OCI-LY3 (cell line): ENCODE measurements around the gene PLBD2.

Experiments
- H2AFZ ChIP-seq: fragments of 200-600, 300-600 bp; shearing (Covaris generic); 2 replicates; pipeline ENCODE4 v1.6.0; 2014; ENCODE audit warnings: antibody characterized with exemption, low read depth, low read length
- H3K27ac ChIP-seq: fragments of 200-600, 300-600 bp; sonication (generic); 2 replicates; pipeline ENCODE4 v1.5.1; 2014; ENCODE audit warnings: mild to moderate bottlenecking, low read length, moderate library complexity, mixed read lengths
- H3K27me3 ChIP-seq: fragments of 200-600, 300-600 bp; sonication (generic); 2 replicates; pipeline ENCODE4 v1.6.1; 2014; ENCODE audit warnings: low read depth, low read length, mixed read lengths
- H3K36me3 ChIP-seq: fragments of 200-600, 300-600 bp; sonication (generic); replicated peaks from 2 replicates; pipeline ENCODE3; 2014; ENCODE audit warnings: low read depth, low read length, mixed read lengths
- H3K4me1 ChIP-seq: fragments of 300-600, 200-600 bp; sonication (generic); 2 replicates; pipeline ENCODE4 v1.6.1; 2014; ENCODE audit warnings: low read length, mixed read lengths
- H3K4me2 ChIP-seq: fragments of 200-600, 300-600 bp; sonication (generic); 2 replicates; pipeline ENCODE4 v1.6.1; 2014; ENCODE audit warnings: low read length, mixed read lengths
- H3K4me3 ChIP-seq: fragments of 300-600, 200-600 bp; sonication (generic); 2 replicates; pipeline ENCODE4 v1.5.1; 2014; ENCODE audit warnings: antibody characterized with exemption, mild to moderate bottlenecking, low read length, moderate library complexity
- H3K79me2 ChIP-seq: fragments of 300-600, 200-600 bp; shearing (Covaris generic); 2 replicates; pipeline ENCODE4 v1.6.1; 2014; ENCODE audit warnings: mild to moderate bottlenecking, low read length, mixed read lengths
- H3K9ac ChIP-seq: fragments of 300-600, 200-600 bp; shearing (Covaris generic); 2 replicates; pipeline ENCODE4 v1.6.0; 2014; ENCODE audit warnings: mild to moderate bottlenecking, low read length, moderate library complexity
- H3K9me3 ChIP-seq: fragments of 200-600, 300-600 bp; shearing (Covaris generic); 2 replicates; pipeline ENCODE4 v1.6.1; 2014; ENCODE audit warnings: low read length, mixed read lengths; ENCODE audit not compliant: insufficient read depth
- H4K20me1 ChIP-seq: fragments of 200-600, 300-600 bp; sonication (generic); 2 replicates; pipeline ENCODE4 v1.6.1; 2016; ENCODE audit warnings: low read length, mixed read lengths; ENCODE audit not compliant: insufficient read depth
- CTCF ChIP-seq: fragments of 200-600, 300-600 bp; sonication (generic); IDR thresholded peaks from 2 replicates; pipeline ENCODE4 v1.5.1; 2014; ENCODE audit warnings: antibody characterized with exemption, low read length, low read depth
- EZH2phosphoT487 ChIP-seq: fragments of 200-600 bp; shearing (Covaris generic); IDR thresholded peaks from 2 replicates; pipeline ENCODE4 v1.6.1; 2018; ENCODE audit warnings: antibody characterized with exemption, mixed run types, low read depth

PLBD2 gene

GRCh38 chr12:113334786-113335539 is 23.4 kb upstream of the PLBD2 start, which contains the start of gene SLC8B1:
SLC8B1 (minus strand) TSS chr12:113335109; CDS start chr12:113332878, 2,231 bp downstream.
- Histone ChIP-seq H3K36me3 (no peaks in the 10 kb centered on the region), H3K27me3 (peaks cover 6% of the 10 kb centered on the region), H3K27ac (no peak within 1 kb of the TSS), H3K9ac (peak within 1 kb of the TSS; percentile 54), H3K79me2 (no peaks in the 10 kb centered on the region), H3K4me1 (peaks cover 6% of the 10 kb centered on the region; the same call in 1 of the 2 replicates), H3K4me3 (peak within 1 kb of the TSS; percentile 77), H3K9me3 (no peaks in the 10 kb centered on the region), H2AFZ (peak within 1 kb of the TSS; percentile 78), H4K20me1 (no peaks in the 10 kb centered on the region), H3K4me2 (peak within 1 kb of the TSS; percentile 73)
- TF ChIP-seq CTCF (no peak), EZH2phosphoT487 (no peak)

GRCh38 chr12:113339540-113339939 is 18.8 kb upstream of the PLBD2 start:
- H3K9me3 ChIP-seq: no peaks in the 10 kb centered on the region
- no peak overlapping the region for H2AFZ ChIP-seq
- no peaks in the 10 kb centered on the region for H3K27me3 ChIP-seq
- H3K4me1 ChIP-seq: peaks cover 10% of the 10 kb centered on the region
- no peak overlapping the region for H3K4me2 ChIP-seq
- no peak overlapping the region for H3K27ac ChIP-seq
- H3K4me3 ChIP-seq: no peak overlapping the region
- H3K9ac ChIP-seq: no peak overlapping the region
- no peaks in the 10 kb centered on the region for H3K79me2 ChIP-seq
- no peaks in the 10 kb centered on the region for H3K36me3 ChIP-seq
- H4K20me1 ChIP-seq: no peaks in the 10 kb centered on the region
- TF ChIP-seq CTCF (no peak), EZH2phosphoT487 (no peak)

- Histone ChIP-seq H3K4me1 (peaks cover 10% of the 10 kb centered on the region), H3K9ac (no peak overlapping the region), H4K20me1 (no peaks in the 10 kb centered on the region), H3K79me2 (no peaks in the 10 kb centered on the region), H3K9me3 (no peaks in the 10 kb centered on the region), H3K27ac (no peak overlapping the region), H3K4me2 (no peak overlapping the region), H3K36me3 (no peaks in the 10 kb centered on the region), H3K4me3 (no peak overlapping the region), H2AFZ (no peak overlapping the region), H3K27me3 (no peaks in the 10 kb centered on the region)
- TF ChIP-seq CTCF: no peak
- TF ChIP-seq EZH2phosphoT487: no peak
Measured at GRCh38 chr12:113340061-113340460, 18.3 kb upstream of the PLBD2 start.

DNA sequence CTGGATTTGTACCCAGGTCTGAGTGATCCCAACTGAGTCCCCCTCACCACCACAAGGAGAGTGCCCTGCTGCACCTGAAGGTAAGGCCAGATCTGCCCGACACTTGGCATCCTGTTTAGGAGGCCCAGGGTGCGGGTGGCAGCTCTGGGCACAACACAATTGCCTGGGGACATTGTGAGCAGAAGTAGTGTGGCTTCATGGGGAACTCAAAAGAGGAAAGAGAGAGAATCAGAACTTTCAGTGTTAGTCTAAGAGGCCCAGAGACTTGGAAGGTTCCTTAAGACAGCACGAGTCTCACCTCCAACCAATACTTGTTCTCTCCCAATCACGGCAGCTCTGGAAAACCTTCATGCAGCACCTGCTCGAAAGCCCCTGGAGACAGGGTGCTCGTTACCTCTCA is 16.9 kb upstream of the PLBD2 start:
- H2AFZ ChIP-seq: peak overlapping the region; percentile 59; the same call in 1 of the 2 replicates
- H3K4me1 ChIP-seq: peaks cover 10% of the 10 kb centered on the region
- no peak overlapping the region for H3K9ac ChIP-seq
- H3K36me3 ChIP-seq: no peaks in the 10 kb centered on the region
- H3K4me3 ChIP-seq: no peak overlapping the region
- no peaks in the 10 kb centered on the region for H3K9me3 ChIP-seq
- H3K4me2 ChIP-seq: peak overlapping the region; percentile 51
- no peaks in the 10 kb centered on the region for H3K79me2 ChIP-seq
- no peak overlapping the region for H3K27ac ChIP-seq
- H4K20me1 ChIP-seq: no peaks in the 10 kb centered on the region
- TF ChIP-seq CTCF: no peak
- no peak for TF ChIP-seq EZH2phosphoT487
- H3K27me3 ChIP-seq: no peaks in the 10 kb centered on the region
